GM21619 (cell line): Measurements from ENCODE around the gene FHAD1.

ENCODE experiments used
- ATAC-seq: cut with Tn5 transposase; IDR thresholded peaks from one replicate; pipeline ENCODE4 v1.9.1; 2021; ENCODE audit not compliant: unreplicated experiment

Gene FHAD1

DNA sequence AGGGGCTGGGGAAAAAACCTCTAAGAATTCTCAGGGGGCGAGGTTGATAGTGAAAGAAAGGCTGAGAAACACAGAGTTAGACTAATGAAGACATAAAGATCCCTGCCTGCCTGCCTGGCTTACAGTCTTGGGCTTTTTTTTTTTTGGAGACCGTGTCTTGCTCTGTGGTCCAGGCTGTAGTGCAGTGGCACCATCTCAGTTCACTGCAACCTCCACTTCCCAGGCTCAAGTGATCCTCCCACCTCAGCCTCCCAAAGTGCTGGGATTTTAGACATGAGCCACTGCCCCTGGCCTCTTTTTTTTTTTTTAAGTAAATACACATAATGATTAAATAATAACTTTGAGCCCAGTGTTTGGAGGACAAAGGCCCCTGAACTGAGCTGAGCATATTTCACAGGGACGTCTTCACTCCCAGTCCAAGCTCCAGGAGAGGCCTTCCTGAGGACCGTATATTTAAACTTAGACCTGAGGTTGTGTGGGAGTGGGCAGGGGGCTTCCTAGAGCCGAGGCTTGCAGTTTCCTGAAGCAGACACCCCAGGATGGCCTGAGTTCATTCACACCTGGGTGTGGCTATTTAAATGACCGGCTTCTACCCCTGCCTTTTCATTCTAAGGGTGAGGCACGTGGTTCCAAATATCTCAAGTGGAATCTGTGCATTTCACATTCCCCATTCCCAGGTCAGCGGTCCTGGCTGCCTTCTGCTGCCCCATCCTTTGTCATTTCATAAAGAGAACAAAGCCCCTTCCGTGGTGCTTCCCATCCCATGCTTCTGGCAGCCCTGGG, 146.6 kb downstream of the FHAD1 start:
- ATAC-seq: no peak

DNA sequence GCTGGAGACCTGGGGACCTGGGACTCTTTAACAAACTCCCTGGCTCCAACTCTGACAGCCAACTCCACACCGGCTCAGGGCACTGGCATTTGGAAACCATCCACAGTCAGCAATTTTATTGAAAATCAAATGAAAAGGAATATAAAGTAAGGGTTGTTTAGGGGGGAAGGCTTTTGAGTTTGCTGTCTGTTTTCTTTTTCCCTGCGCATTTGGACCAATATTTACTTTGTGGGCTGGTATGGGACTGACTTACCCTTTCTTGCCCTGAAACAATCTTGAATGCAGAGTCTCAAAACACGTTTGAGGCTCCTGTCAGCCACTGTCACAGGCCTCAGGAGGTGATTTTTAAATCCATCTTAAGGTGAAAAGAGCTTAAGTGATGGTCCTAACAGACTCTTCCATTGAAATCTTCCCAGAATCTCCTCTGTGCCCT, 147.3 kb downstream of the FHAD1 start:
- ATAC-seq: no peak

DNA sequence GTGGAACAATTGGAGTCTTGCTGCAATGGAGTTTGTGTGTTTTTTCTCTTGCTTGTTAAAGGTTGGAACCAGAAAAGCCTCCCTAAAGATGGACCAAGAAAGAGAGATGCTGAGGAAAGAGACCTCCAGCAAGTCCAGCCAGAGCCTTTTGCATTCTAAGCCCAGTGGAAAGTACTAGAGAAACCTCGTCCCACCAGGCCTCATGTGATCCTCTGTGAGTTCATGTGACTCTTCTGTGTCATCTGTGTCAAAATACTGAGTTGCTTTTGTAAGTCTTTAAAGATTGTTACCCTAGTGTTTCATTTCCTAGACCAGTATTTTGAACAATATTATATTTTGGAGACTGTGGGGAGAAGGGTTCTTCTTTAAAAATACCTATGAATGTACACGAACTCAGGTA, 150.2 kb downstream of the FHAD1 start:
- no peak for ATAC-seq

DNA sequence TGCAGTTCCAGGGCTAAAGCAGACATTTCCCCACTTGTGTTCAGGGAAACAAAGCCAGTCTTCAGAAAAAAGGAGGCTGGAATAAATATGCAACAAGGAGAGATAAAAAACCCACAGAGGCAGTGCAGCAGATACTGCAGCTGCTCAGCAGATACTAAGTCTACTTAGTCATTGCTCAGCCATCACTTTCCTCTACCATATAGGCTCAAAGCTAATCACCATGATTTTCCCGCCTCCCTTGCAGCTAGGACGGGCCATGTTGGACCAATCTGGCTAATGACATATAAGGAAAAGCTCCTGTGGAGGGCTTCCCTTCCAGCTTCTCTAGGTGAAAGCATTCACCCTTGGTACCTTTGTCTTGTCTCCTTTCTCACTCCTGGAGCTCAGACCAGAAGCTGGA, 152.7 kb downstream of the FHAD1 start:
- ATAC-seq: no peak

DNA sequence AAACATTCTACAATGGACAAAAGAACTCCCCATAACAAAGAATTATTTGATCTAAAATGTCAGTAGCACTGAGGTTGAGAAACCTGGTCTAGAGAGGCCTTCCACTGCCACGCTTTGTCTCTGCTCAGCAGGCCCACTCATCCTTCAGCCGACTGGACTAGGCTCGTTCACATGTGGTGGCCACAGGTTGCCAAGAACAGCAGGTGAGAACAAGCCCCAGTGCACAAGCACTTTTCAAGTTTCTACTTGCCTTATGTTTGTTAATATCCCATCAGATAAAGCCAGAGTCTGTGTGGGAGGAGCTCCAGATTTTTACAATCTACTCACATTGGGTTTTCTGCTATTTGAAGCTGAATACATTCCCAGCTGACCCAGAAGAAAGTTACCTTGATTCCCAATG, 153.6 kb downstream of the FHAD1 start:
- no peak for ATAC-seq

DNA sequence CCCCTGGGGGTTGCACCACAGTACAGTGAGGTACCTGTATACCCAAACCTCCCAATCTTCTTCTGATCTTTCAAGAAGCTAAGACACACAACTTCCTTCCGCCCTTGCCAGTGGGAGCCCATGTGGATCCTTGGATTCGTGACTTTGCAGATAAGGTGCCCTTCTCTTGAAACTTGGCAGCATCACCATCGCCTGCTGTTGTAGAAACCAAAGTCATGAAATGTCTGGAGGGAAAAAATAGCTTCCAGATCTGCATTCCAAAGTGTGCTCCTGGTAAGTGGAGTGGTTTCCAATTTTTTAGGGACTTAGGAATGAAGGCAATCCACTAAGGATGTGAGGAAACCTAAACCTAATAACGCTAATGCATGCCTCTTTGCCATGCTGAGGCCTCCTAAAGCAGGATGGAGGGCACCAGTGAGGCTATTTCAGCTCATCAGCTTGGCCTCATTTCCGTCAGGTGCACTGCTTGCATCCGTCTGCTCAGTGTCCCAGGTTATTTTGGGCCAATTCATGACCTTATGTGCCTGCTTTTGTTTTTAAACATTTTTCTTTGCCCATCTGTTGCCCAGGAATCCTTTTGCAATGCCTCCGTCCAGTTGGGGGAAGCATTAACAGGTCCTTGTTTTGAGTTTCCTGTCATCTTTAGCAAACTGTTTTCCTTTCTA, 154.5 kb downstream of the FHAD1 start:
- ATAC-seq: no peak

DNA sequence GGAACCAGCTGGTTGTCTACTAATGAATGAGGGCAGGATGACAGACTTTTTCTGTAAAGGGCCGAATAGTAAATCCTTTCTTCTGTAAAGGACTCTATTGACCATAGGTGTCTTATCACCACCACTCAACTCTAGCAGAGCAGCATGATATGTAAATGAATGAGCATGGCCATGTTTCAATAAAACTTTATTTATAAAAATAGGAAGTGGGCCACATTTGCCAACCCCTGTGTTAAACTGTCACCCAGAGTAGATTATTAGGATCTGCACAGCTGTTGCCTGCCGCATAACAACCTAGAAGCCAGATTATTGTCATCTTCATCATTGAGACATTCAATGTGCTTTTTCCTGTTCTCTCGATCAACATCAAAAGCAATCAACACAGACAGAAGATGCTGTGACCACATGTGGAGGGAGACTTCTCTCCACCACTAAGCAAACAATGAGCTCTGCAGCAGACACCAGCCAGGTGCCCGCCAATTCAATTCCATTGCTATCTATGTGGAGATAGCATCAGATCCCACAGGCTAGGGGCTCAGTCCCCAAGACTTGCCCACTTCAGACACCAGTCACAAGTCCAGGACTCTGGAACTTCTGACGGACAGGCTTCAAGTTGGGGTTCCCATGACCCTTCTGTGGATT, 155.9 kb downstream of the FHAD1 start:
- ATAC-seq: no peak

DNA sequence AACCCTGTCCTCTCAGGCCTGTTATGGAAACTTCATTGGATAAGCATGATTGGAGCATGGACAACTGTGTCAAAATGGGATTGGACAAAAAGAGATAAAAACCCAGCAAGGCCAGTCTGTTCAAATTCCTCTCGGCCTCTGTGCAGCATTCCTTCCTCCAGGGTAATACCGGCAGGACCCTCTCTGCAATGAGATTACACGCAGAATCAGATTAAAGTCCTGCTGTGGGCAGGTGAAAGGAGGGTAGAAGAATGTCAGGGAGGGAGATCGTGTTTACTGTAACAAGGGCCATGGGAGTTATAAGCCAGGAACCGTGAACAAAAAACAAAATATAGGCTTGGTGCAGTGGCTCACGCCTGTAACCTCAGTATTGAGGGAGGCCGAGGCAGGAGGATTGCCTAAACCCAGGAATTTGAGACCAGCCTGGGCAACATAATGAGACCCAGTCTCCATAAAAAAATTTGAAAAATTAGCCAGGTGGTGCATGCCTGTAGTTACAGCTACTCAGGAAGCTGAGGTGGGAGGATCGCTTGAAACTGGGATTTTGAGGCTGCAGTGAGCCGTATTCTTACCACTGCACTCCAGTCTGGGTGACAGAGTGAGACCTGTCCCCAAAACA, 157.0 kb downstream of the FHAD1 start:
- no peak for ATAC-seq

DNA sequence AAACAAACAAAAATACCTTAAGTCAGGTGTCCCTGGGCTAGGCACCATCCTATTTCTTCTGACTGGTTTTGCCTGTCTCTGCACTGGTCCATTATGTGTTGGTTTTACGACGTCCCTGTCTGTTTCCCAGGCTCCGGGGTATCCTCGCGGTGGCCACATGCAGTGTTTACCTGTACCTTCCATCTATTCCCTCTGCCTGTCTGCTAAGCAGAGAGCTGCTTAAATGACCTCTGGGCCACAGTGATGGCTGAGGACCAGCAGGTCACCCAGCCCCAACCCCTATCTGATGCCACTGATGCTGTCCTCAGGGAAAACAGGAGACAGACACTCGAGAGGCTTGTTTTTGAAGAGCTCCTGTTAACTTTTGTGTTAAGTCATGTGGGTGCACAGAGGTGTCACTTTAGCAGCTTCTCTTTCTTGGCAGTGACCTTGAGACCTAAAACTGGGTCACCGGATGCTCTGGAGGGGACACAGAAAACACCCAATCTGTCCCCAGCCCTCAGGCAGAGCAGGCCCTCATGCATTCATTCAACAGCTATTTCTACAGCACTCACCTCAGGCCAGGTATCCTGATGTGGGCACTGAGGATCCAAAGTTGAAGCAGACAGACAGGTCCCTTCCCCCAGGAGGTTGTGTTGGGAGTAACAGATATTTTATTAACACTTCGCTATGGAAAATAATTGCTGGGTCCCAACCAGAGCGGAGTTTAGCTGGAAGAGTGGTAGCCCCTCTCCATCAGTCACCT, 158.3 kb downstream of the FHAD1 start:
- no peak for ATAC-seq

DNA sequence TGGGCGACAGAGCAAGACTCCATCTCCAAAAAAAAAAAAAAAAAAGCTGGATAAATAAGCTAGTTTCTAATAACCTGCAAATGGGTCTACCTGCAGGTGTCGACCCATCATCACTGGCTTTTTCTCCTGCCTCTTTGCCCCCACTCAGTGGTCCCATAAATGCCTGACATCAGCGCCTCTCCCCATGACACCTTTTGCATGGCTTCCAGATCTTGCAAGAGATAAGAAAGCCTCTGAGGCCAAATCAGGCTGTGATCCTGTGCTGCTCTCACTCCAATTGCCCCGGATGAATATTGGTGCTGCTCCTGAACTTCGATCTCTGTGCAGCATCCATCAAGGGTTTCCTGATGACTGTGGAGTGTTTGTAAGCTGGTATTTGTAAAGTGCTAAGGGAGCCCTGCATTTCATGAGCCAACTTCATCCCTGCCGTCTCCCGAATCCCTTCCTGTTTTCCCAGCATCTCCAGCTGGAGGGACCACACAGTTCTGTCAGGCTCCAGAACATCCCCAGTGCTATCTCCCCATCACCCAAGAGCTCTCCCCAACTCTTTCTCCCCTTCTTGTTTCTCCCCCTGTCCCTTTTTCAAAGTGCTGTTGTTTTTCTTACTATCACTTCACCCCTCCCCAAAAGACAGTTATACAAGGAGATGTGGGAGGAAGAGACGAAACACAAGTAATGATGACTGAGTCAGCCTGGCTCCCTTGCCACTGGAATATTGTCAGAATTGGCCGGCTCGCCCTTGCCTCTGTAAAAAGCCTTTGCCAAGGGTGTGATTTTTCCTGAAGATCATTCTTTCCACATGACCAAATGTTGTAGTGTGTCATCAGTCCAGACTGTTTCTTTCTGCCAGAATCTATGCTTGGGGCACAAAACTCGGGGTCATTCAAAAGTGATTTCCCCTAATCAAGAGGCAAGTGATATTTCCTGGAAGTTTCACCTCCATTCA, 159.9 kb downstream of the FHAD1 start:
- no peak for ATAC-seq

DNA sequence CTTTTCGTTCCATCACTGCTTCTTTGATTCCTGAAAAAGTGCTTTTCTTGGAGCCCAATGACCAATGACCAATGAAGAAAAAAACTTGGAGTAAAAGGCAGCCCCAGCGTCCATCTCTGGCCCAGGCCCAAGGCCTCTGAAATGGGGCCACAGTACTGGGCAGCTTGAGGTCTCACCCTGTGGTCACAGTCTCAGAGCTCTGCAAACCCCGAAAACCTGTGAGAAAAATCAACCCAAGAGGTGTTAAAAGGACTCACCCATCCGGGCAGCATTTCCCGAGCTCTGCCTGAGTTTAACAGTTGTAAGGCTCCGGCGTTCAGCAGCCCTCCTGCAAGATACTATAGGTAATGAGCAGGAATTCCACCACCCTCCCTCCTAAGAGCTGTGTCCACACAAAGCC, 160.6 kb downstream of the FHAD1 start:
- ATAC-seq: no peak

DNA sequence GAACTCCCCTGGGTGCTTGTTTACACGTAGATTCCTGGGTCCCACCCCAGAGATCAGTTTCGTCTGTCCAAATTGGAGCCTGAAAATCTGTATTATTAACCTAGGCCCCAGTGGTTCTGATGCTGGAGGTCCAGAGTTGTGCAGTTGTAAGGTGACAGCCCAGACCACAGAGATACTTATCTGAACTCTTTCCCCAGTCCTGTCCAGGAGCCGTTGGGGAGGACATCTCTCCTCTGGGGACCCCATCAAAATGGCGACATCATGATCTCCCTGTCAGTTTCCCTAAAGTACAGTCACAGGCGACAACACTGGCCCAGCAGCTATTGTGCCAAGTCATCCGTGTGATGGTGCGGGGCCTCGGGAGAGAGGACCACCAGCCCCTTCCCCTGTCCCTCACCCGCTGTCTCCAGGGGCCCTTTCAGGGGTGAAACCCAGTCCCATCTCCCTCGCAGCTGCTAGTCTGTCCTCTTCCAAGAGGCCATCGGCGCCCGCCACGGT, 161.9 kb downstream of the FHAD1 start:
- ATAC-seq: no peak

DNA sequence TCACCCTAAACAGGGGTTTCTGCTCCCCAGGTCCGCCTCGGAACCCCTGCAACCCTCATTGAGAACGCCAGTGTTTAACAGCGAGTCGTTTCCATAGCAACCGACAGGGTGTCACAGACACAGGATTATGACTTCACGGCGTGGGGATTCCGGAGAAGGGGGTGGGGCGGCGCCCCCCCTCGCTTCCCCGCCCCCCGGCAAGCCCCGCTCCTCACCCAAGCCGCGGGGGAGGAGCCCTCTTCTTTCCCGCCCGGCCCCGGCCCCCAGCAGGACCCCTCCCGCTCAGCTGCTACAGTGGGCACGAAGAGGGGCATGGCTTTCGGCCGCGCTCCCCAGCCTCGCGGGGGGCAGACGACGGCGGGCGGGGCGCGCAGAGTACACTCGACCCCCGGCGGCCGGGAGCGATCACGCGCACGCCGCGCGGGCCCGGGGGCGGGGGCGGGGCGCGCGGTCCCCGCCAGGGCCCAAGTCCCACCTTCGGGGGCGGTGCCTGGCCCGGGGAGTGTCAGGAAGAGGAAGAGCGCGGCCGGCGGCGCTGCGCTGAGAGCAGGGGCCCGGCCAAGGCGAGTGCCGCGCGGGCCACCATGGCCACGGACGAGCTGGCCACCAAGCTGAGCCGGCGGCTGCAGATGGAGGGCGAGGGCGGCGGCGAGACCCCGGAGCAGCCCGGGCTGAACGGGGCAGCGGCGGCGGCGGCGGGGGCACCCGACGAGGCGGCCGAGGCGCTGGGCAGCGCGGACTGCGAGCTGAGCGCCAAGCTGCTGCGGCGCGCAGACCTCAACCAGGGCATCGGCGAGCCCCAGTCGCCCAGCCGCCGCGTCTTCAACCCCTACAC, 162.6 kb downstream of the FHAD1 start, which contains the start of gene EFHD2:
TSS of gene EFHD2 (plus strand) at position 501 of the 835 bp plus-strand sequence. CDS start at position 585, 84 bp downstream.
- peak; percentile 73 for ATAC-seq

DNA sequence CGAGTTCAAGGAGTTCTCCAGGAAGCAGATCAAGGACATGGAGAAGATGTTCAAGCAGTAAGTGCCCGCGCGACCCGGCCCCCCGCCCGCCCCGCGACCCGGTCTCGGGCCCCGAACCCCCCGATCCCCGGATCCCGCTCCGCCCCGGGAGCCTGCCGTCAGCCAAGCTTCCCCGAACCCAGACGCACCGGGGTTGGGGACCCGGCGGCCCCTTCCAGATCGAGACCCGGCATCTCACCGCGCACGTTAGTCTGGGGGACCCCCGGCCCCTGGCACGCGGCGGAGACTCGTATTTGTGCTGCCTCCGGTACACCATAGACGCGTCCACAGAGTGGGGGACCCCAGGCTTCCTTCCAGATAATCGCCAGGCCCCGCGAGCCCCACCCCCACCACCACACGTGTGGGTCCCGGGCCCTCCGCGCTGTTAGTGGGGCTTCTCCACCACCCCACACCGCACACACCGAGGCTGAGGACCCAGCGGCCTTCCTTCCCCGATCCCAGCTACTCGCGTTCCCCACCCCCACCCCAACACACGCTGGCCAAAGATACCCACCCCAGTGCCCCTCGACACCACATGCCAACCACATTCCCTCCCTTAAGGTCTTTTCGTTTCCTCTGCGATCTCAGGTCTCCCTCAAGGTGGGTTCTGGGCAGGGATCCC, 163.3 kb downstream of the FHAD1 start:
- ATAC-seq: no peak

DNA sequence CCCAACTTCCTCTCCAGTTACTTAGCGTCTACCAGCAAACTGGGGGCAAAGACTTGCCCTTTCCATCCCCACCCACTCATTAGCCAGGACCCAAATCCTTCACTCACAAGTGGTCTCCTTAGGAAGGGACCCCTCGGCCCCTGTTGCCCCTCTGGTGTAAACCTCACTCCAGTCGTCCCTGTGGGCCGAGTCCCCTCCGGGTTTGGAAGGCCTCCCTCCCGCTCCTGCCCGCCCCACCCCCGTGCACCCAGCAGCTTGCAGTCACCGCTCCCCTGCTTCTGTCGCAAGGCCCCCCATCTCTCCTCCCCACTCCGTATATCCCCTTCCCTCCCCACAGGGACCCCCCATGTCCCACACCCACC, 163.8 kb downstream of the FHAD1 start:
- no peak for ATAC-seq

DNA sequence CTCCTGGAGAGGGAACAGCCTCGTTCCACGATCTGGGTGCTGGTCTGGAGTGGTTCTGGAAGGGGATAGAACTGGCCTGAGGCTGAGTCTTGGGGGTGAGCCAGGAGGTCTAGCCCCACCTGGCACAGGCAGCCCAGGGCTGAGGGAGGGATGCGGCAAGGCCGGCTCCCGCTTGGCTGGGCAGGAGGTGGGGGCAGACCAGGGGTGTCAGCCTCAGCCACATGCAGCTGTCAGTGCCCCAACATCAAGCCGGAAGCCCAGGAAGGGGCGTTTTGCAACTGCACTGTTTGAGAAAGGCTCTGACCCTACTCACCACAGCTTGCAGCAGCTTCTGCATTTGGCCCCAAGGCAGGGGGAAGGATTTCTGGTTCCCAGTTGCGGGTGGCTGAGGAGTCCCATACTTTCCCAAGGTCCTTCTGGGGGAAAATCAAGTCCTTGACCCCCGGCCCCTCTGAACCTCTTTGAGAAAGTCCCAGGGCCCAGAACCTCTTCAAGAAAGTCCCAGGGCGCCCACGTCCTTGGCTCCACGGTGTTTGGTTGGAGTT, 164.6 kb downstream of the FHAD1 start:
- ATAC-seq: peak; percentile 45

DNA sequence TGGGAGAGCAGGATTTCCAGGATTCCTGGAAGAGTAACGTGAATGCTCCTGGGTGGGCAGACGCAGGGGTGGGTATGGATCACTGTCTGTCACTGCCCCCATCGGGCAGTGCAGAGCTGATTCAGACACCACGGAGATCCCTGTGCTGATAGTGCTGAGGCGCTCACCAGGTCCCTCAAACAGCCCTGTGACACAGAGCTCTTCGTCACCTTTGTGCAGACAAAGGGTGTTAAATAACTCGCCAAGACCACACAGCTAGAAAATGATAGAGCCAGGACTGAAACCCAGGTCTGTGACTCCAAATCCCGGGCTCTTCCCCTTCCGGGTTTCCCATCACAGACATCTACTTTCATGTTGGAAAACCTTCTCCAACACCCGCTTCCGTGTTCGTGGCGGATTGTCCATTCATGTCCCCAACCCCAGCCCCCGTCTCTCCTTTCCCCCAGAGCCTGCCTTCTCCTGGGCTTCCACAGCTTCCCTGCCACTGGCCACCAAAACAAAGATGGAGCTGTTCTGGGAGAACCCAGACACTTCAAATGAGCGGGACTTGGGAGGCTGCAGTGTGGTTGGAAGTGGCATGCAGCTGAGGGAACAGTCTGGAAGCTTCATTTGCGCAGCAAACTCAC, 165.3 kb downstream of the FHAD1 start:
- ATAC-seq: no peak

DNA sequence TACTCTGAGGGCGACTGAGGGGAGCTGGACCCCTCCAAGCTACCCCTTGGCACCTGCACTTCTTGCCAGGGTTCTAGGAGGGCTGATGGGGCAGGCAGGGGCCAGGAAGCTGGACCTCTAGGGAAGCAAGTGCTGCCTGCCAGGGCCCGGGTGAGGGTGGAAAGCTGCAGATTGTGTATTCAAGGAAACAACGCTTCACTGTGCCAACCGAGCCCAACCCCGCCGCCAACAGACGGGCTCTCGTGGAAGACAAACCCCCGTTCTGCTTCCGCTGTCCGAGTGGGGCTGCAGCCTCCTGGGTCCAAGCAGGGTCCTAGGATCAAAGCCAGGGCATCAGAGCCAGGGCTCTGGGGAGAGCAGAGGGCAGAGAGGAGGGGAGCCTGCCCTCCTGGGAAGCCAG, 165.8 kb downstream of the FHAD1 start:
- ATAC-seq: no peak
